ENCODE data around the gene TFB2M.

GRCh38 chr1:246513041-246513440, 53.0 kb downstream of the TFB2M start:
- TF ChIP-seq CTCF (IDR thresholded peaks at IDR 0.05; ENCODE audit: low read depth, low read length) (no peak), POLR2A (IDR thresholded peaks at IDR 0.05; ENCODE audit: extremely low read depth, insufficient read length) (no peak)
